Measurements from ENCODE around the gene TRAPPC3. TPM values are rescaled to one million over a fixed set of nuclear protein-coding genes. Genes with fewer than 3 reads are reported as not detected.

Gene TRAPPC3
- total RNA-seq, 1 donor from 2014 or later, result 54.6 TPM

DNA sequence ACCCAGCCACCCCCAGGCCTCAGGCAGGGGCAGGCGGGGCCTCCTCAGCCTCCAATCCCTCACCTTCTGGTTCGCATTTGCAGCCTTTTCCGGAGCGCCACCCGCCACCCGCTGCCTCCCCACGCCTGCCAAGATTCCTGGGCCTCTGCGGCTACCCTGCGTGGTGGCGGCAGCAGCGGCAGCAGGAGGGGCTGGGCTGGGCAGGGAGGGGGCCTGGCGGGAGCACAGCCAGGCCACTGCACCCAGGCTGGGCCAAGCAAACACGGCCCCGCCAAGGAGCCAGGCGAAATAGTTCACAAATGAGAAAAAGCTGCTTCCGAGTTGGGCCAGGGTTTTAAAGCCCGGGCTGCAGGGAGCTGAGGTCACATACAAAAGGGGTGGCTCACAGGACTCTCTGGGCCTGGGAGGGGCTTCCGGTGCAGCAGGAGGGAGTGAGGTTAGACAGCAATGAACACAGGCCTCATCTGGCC, 34.1 kb downstream of the TRAPPC3 start:
- no peaks in the 10 kb centered on the region for H3K27me3 ChIP-seq (ENCODE audit: low read depth)
- H3K9me3 ChIP-seq (replicated peaks), result no peaks in the 10 kb centered on the region
- peak; percentile 33 for DNase-seq
- H3K36me3 ChIP-seq, result no peaks in the 10 kb centered on the region
- intact Hi-C loops (cut with micrococcal nuclease), result no loop called here
- H3K4me3 ChIP-seq, result no peak overlapping the region
- H3K27ac ChIP-seq (replicated peaks), result peak overlapping the region; percentile 44
- no peak for TF ChIP-seq CTCF (IDR thresholded peaks at IDR 0.05; ENCODE audit: borderline replicate concordance)
- H3K4me1 ChIP-seq, result peaks cover 8% of the 10 kb centered on the region

DNA sequence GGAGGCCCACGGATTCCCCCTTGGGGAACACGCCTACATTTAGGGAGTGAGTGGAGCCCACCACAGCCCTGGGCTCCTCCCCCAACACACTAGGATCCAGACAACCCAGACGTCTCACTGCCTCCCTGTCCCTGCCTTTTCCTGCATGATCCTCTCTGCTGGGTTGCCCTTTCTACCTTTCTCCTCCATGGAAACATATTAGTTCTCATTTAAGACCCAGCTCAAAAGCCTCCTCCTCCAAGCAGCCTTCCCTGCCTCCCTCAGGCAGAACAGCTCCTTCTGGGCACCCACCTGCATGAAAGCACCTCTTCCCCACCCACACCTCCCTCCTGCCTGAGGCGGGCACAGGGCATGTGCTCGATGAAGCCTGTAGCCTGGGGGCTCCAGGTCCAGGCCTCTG, 34.9 kb downstream of the TRAPPC3 start:
- H3K27me3 ChIP-seq (ENCODE audit: low read depth), result no peaks in the 10 kb centered on the region
- no peaks in the 10 kb centered on the region for H3K9me3 ChIP-seq (replicated peaks)
- no peak for DNase-seq
- no peak for TF ChIP-seq CTCF (IDR thresholded peaks at IDR 0.05; ENCODE audit: borderline replicate concordance)
- peaks cover 8% of the 10 kb centered on the region for H3K4me1 ChIP-seq
- intact Hi-C loops (cut with micrococcal nuclease), result no loop called here
- no peaks in the 10 kb centered on the region for H3K36me3 ChIP-seq
- H3K27ac ChIP-seq (replicated peaks), result no peak overlapping the region
- no peak overlapping the region for H3K4me3 ChIP-seq

DNA sequence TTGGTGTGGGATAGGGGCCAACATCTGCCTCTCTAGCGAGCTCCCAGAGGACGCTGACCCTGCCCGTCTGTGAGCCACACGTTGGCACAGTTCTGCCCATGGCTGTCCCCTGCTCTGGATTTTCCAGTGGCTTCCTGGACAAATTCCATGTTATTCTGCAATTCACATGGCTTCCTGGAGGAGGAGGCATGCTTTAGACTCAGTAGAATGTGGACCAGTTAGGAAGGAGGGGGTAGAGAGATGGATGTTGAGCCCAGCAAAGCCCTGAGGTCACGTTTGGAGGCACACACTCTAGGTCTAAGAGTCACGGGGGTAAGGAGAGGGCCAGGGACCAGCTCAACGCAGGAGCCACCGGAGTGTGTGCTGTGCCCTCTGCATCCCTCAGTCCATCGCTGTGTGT, 36.5 kb downstream of the TRAPPC3 start:
- H3K27ac ChIP-seq (replicated peaks), result no peak overlapping the region
- intact Hi-C loops (cut with micrococcal nuclease), result no loop called here
- no peak for DNase-seq
- no peaks in the 10 kb centered on the region for H3K27me3 ChIP-seq (ENCODE audit: low read depth)
- TF ChIP-seq CTCF (IDR thresholded peaks at IDR 0.05; ENCODE audit: borderline replicate concordance), result no peak
- no peaks in the 10 kb centered on the region for H3K36me3 ChIP-seq
- no peaks in the 10 kb centered on the region for H3K9me3 ChIP-seq (replicated peaks)
- H3K4me1 ChIP-seq, result peaks cover 8% of the 10 kb centered on the region
- no peak overlapping the region for H3K4me3 ChIP-seq

DNA sequence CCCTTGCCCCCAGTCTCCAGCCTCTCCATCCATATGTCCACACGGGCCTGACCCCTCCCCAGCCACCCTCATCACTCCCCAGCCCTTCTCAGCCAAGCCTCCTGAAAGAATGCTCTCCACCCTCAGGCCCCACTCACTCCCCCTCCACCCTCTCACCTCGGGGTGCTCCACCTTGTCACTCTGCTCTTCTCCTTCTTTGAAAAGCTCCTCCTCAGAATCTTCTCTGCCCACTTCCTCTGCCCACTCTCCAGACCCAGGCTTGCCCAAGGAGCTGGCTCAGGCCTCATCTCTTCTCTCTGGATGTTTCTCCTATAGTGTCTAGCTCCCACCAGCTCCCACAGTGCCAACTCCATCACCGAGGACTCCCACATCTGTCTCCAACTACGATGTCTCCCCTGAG, 38.1 kb downstream of the TRAPPC3 start:
- H3K36me3 ChIP-seq, result no peaks in the 10 kb centered on the region
- no peak overlapping the region for H3K27ac ChIP-seq (replicated peaks)
- no peak overlapping the region for H3K4me3 ChIP-seq
- no peak for TF ChIP-seq CTCF (IDR thresholded peaks at IDR 0.05; ENCODE audit: borderline replicate concordance)
- H3K27me3 ChIP-seq (ENCODE audit: low read depth), result no peaks in the 10 kb centered on the region
- H3K4me1 ChIP-seq, result peaks cover 8% of the 10 kb centered on the region
- no peaks in the 10 kb centered on the region for H3K9me3 ChIP-seq (replicated peaks)
- intact Hi-C loops (cut with micrococcal nuclease), result no loop called here
- DNase-seq, result no peak

- no peak overlapping the region for H3K27ac ChIP-seq (replicated peaks)
- H3K4me1 ChIP-seq, result no peaks in the 10 kb centered on the region
- no peaks in the 10 kb centered on the region for H3K9me3 ChIP-seq (replicated peaks)
- H3K4me3 ChIP-seq, result no peak overlapping the region
- H3K27me3 ChIP-seq (ENCODE audit: low read depth), result no peaks in the 10 kb centered on the region
- intact Hi-C loops (cut with micrococcal nuclease), result no loop called here
- no peak for DNase-seq
- TF ChIP-seq CTCF (IDR thresholded peaks at IDR 0.05; ENCODE audit: borderline replicate concordance), result no peak
- no peaks in the 10 kb centered on the region for H3K36me3 ChIP-seq
Observed at GRCh38 chr1:36109041-36109679, 40.1 kb downstream of the TRAPPC3 start.

Measured in left ventricle myocardium inferior (tissue), 1 donor.